OCI-LY1 (cell line): ENCODE data around the gene POLK.
A peak's percentile ranks its signal among the peaks of the same experiment; 100 is the strongest.
"Not testable (repeated sequence)": the region's sequence is repeated elsewhere in the genome, so short reads cannot be mapped to it uniquely, and the experiment has no call there.

Experiments used
- H2AFZ ChIP-seq: fragments of 200-600 bp; sonication (generic), shearing (Covaris generic); 2 replicates; pipeline ENCODE4 v1.6.0; 2014; ENCODE audit warnings: antibody characterized with exemption, mild to moderate bottlenecking, low read length
- H3F3A ChIP-seq: fragments of 200-600 bp; sonication (generic), shearing (Covaris generic); 2 replicates; pipeline ENCODE4 v1.6.0; 2014; ENCODE audit warnings: mild to moderate bottlenecking, antibody characterized with exemption, low read length, moderate library complexity; ENCODE audit not compliant: insufficient read depth
- H3K27ac ChIP-seq: fragments of 200-600 bp; sonication (generic); 2 replicates; pipeline ENCODE4 v1.5.1; 2014; ENCODE audit warnings: low read length, mixed run types, mild to moderate bottlenecking, low read depth; ENCODE audit not compliant: poor library complexity, severe bottlenecking
- H3K27me3 ChIP-seq: fragments of 200-600 bp; sonication (generic); 2 replicates; pipeline ENCODE4 v1.6.0; 2014; ENCODE audit warnings: antibody characterized with exemption, mild to moderate bottlenecking, low read length, moderate library complexity; ENCODE audit not compliant: insufficient read depth
- H3K36me3 ChIP-seq: fragments of 200-600 bp; sonication (generic); 2 replicates; pipeline ENCODE4 v1.6.1; 2014; ENCODE audit warnings: mild to moderate bottlenecking, antibody characterized with exemption, low read length, moderate library complexity, mixed read lengths; ENCODE audit not compliant: insufficient read depth
- H3K4me1 ChIP-seq: fragments of 200-600 bp; sonication (generic); 2 replicates; pipeline ENCODE4 v1.5.1; 2014; ENCODE audit warnings: mild to moderate bottlenecking, low read length, moderate library complexity; ENCODE audit not compliant: insufficient read depth, severe bottlenecking
- H3K4me2 ChIP-seq: fragments of 200-600 bp; sonication (generic), shearing (Covaris generic); 2 replicates; pipeline ENCODE4 v1.6.1; 2014; ENCODE audit warnings: low read length
- H3K4me3 ChIP-seq: fragments of 200-600 bp; sonication (generic); 2 replicates; pipeline ENCODE4 v1.5.1; 2014; ENCODE audit warnings: low read length, low read depth, mild to moderate bottlenecking, mixed read lengths; ENCODE audit not compliant: poor library complexity, severe bottlenecking
- H3K79me2 ChIP-seq: fragments of 200-600 bp; shearing (Covaris generic); 2 replicates; pipeline ENCODE4 v1.6.1; 2016; ENCODE audit warnings: mixed run types, low read length, mixed read lengths; ENCODE audit not compliant: insufficient read depth
- H3K9ac ChIP-seq: fragments of 200-600 bp; sonication (generic), shearing (Covaris generic); 2 replicates; pipeline ENCODE4 v1.6.1; 2014; ENCODE audit warnings: mild to moderate bottlenecking, low read length, mixed read lengths
- H3K9me2 ChIP-seq: fragments of 200-600 bp; sonication (generic), shearing (Covaris generic); 2 replicates; pipeline ENCODE4 v1.6.1; 2014; ENCODE audit warnings: low read depth, mild to moderate bottlenecking, low read length, mixed read lengths
- H3K9me3 ChIP-seq: fragments of 200-600 bp; shearing (Covaris generic); 2 replicates; pipeline ENCODE4 v1.6.1; 2014; ENCODE audit warnings: low read length, mixed read lengths
- H4K20me1 ChIP-seq: fragments of 200-600 bp; sonication (generic), shearing (Covaris generic); 2 replicates; pipeline ENCODE4 v1.6.0; 2016; ENCODE audit warnings: mild to moderate bottlenecking, low read length; ENCODE audit not compliant: insufficient read depth
- EZH2 ChIP-seq: fragments of 200-600 bp; sonication (generic), shearing (Covaris generic); IDR thresholded peaks from 2 replicates; pipeline ENCODE4 v1.8.0; 2017; ENCODE audit warnings: borderline replicate concordance, mixed run types, mild to moderate bottlenecking, antibody characterized with exemption, low read length, moderate library complexity, mixed read lengths
- TF ChIP-seq, protein P1 (sequence below): fragments of 200-600 bp; sonication (generic), shearing (Covaris generic); IDR thresholded peaks from 2 replicates; pipeline ENCODE4 v1.5.1; 2017; ENCODE audit warnings: mild to moderate bottlenecking, antibody characterized with exemption, low read length, moderate library complexity, mixed read lengths

Gene POLK

DNA sequence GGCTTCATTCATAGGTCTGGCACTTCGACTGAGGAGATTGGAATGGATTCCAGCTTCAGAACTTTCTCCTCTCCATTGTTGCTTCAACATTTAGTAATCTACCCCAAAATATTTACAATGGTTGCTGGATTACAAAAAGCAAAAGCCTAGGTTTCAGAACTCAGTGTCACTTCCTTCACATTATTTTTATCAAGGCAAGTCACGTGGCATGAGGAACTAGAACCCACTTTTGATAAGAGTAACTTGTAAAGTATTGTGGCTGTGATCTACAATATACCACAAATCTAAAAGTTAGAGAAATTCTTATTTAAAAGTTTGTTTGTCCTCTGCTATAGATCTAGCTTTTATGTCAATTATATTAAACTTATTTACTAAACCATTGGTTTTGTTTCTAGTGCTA is 59.9 kb downstream of the POLK start:
- H3K27ac ChIP-seq, result no peak overlapping the region
- no peaks in the 10 kb centered on the region; the same call in 1 of the 2 replicates for H3F3A ChIP-seq
- no peaks in the 10 kb centered on the region for H3K27me3 ChIP-seq
- no peaks in the 10 kb centered on the region for H3K9me3 ChIP-seq
- H3K79me2 ChIP-seq, result no peaks in the 10 kb centered on the region
- no peaks in the 10 kb centered on the region; the same call in 1 of the 2 replicates for H3K9me2 ChIP-seq
- no peak overlapping the region for H2AFZ ChIP-seq
- peaks cover 58% of the 10 kb centered on the region for H3K4me1 ChIP-seq
- no peak overlapping the region for H3K4me2 ChIP-seq
- no peaks in the 10 kb centered on the region for H4K20me1 ChIP-seq
- no peak overlapping the region for H3K9ac ChIP-seq
- no peak overlapping the region for H3K4me3 ChIP-seq
- TF ChIP-seq EZH2, result no peak
- TF ChIP-seq, protein P1, sequence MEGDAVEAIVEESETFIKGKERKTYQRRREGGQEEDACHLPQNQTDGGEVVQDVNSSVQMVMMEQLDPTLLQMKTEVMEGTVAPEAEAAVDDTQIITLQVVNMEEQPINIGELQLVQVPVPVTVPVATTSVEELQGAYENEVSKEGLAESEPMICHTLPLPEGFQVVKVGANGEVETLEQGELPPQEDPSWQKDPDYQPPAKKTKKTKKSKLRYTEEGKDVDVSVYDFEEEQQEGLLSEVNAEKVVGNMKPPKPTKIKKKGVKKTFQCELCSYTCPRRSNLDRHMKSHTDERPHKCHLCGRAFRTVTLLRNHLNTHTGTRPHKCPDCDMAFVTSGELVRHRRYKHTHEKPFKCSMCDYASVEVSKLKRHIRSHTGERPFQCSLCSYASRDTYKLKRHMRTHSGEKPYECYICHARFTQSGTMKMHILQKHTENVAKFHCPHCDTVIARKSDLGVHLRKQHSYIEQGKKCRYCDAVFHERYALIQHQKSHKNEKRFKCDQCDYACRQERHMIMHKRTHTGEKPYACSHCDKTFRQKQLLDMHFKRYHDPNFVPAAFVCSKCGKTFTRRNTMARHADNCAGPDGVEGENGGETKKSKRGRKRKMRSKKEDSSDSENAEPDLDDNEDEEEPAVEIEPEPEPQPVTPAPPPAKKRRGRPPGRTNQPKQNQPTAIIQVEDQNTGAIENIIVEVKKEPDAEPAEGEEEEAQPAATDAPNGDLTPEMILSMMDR, result no peak
- peaks cover 3% of the 10 kb centered on the region; the same call in 1 of the 2 replicates for H3K36me3 ChIP-seq

- no peak overlapping the region for H2AFZ ChIP-seq
- peak overlapping the region; percentile 5 for H3K4me3 ChIP-seq
Observed at GRCh38 chr5:75574791-75575190, 63.1 kb downstream of the POLK start.

DNA sequence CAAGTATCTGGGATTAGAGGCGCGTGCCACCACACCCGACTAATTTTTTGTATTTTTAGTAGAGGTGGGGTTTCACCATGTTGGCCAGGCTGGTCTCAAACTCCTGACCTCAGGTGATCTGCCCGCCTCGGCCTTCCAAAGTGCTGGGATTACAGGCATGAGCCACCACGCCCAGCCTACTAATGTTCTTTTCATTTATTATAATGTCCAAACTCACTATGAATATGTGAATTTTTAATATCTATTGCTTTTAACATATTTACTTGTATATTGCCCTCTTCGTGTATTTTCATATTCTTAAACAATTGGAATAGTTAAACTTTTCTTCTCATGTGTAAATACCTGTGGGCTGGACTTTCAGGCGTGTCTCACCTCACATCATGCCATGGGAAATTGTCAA is 66.6 kb downstream of the POLK start:
- not testable (repeated sequence) for H3F3A ChIP-seq, H3K79me2 ChIP-seq, H3K9me3 ChIP-seq, H3K4me2 ChIP-seq, H3K27ac ChIP-seq, H2AFZ ChIP-seq, H3K9ac ChIP-seq, H3K9me2 ChIP-seq, H4K20me1 ChIP-seq, H3K27me3 ChIP-seq, H3K4me3 ChIP-seq
- Histone ChIP-seq H3K36me3 (peaks cover 21% of the 10 kb centered on the region; the same call in 1 of the 2 replicates), H3K4me1 (peaks cover 32% of the 10 kb centered on the region)

More at GRCh38 chr5:75574791-75575190, 63.1 kb downstream of the POLK start:
- TF ChIP-seq, protein P1, result no peak
- TF ChIP-seq EZH2, result no peak
- Histone ChIP-seq H3K4me1 (peaks cover 42% of the 10 kb centered on the region), H3K79me2 (no peaks in the 10 kb centered on the region), H3K4me2 (peak overlapping the region; percentile 58), H3K27ac (peak overlapping the region; percentile 75), H3F3A (no peaks in the 10 kb centered on the region), H4K20me1 (no peaks in the 10 kb centered on the region), H3K9me3 (no peaks in the 10 kb centered on the region), H3K9me2 (no peaks in the 10 kb centered on the region), H3K27me3 (no peaks in the 10 kb centered on the region), H3K36me3 (peaks cover 14% of the 10 kb centered on the region; the same call in 1 of the 2 replicates), H3K9ac (peak overlapping the region; percentile 39)

GRCh38 chr5:75584641-75585040 is 73.0 kb downstream of the POLK start:
- no peaks in the 10 kb centered on the region for H3K9me3 ChIP-seq
- no peaks in the 10 kb centered on the region for H3K9me2 ChIP-seq
- no peaks in the 10 kb centered on the region for H3K79me2 ChIP-seq
- no peak overlapping the region for H3K9ac ChIP-seq
- no peaks in the 10 kb centered on the region for H4K20me1 ChIP-seq
- no peak overlapping the region for H2AFZ ChIP-seq
- H3K27me3 ChIP-seq, result no peaks in the 10 kb centered on the region
- H3K27ac ChIP-seq, result no peak overlapping the region
- H3K4me1 ChIP-seq, result no peaks in the 10 kb centered on the region
- peaks cover 11% of the 10 kb centered on the region for H3K36me3 ChIP-seq
- no peaks in the 10 kb centered on the region for H3F3A ChIP-seq
- H3K4me3 ChIP-seq, result no peak overlapping the region
- TF ChIP-seq, protein P1, result peak; percentile 26
- TF ChIP-seq EZH2, result no peak
- no peak overlapping the region for H3K4me2 ChIP-seq
